NCI-H226 (cell line): ENCODE measurements around the gene NTM.

Experiments used
- DNase-seq: peaks from one replicate; pipeline ENCODE4 v3.0.0-alpha.2; 2015

The NTM gene

GRCh38 chr11:131993246-131993645 lies 622.8 kb downstream of the NTM start:
- no peak for DNase-seq

- no peak for DNase-seq
Observed at GRCh38 chr11:131998020-131998419, 627.6 kb downstream of the NTM start.

GRCh38 chr11:131999084-131999483 lies 628.7 kb downstream of the NTM start:
- DNase-seq: no peak

GRCh38 chr11:131999955-132000354 lies 629.5 kb downstream of the NTM start:
- DNase-seq: no peak

GRCh38 chr11:132005887-132006286 lies 635.5 kb downstream of the NTM start:
- DNase-seq: no peak

GRCh38 chr11:132006884-132007580 lies 636.6 kb downstream of the NTM start:
- no peak for DNase-seq

GRCh38 chr11:132008226-132008625 lies 637.8 kb downstream of the NTM start:
- no peak for DNase-seq

GRCh38 chr11:132008872-132009271 lies 638.5 kb downstream of the NTM start:
- DNase-seq: no peak

- no peak for DNase-seq
Observed at GRCh38 chr11:132020001-132020400, 649.6 kb downstream of the NTM start.

GRCh38 chr11:132022285-132022684 lies 651.9 kb downstream of the NTM start:
- no peak for DNase-seq

GRCh38 chr11:132022733-132023478 lies 652.5 kb downstream of the NTM start:
- DNase-seq: no peak

- no peak for DNase-seq
Observed at GRCh38 chr11:132024587-132025295, 654.3 kb downstream of the NTM start.

GRCh38 chr11:132026746-132027145 lies 656.3 kb downstream of the NTM start:
- no peak for DNase-seq

GRCh38 chr11:132028380-132029240 lies 658.2 kb downstream of the NTM start:
- DNase-seq: no peak

GRCh38 chr11:132030896-132031295 lies 660.5 kb downstream of the NTM start:
- DNase-seq: no peak

- DNase-seq: no peak
Observed at GRCh38 chr11:132032555-132032954, 662.1 kb downstream of the NTM start.

- DNase-seq: no peak
Observed at GRCh38 chr11:132033051-132033450, 662.6 kb downstream of the NTM start.

- no peak for DNase-seq
Observed at GRCh38 chr11:132035228-132035627, 664.8 kb downstream of the NTM start.

GRCh38 chr11:132035766-132036165 lies 665.4 kb downstream of the NTM start:
- no peak for DNase-seq

- no peak for DNase-seq
Observed at GRCh38 chr11:132036220-132036619, 665.8 kb downstream of the NTM start.

- DNase-seq: no peak
Observed at GRCh38 chr11:132036746-132037466, 666.5 kb downstream of the NTM start.

GRCh38 chr11:132037467-132037862 lies 667.0 kb downstream of the NTM start:
- no peak for DNase-seq
